Measurements from ENCODE around the gene PLXNA2.

GRCh38 chr1:208047975-208048374, 196.2 kb downstream of the PLXNA2 start:
- TF ChIP-seq CTCF (conservative IDR thresholded peaks at IDR 0.05; ENCODE audit: low read depth, low read length) (no peak), EZH2 (IDR thresholded peaks at IDR 0.05; ENCODE audit: borderline replicate concordance, low read depth, low read length, poor library complexity, severe bottlenecking) (no peak)
